ENCODE data around the gene MSMO1.

GRCh38 chr4:165330666-165331065 is 3.2 kb downstream of the MSMO1 start:
- TF ChIP-seq POLR2A (IDR thresholded peaks at IDR 0.05) (no peak), EP300 (IDR thresholded peaks at IDR 0.05) (no peak)
- TF ChIP-seq, protein P1, sequence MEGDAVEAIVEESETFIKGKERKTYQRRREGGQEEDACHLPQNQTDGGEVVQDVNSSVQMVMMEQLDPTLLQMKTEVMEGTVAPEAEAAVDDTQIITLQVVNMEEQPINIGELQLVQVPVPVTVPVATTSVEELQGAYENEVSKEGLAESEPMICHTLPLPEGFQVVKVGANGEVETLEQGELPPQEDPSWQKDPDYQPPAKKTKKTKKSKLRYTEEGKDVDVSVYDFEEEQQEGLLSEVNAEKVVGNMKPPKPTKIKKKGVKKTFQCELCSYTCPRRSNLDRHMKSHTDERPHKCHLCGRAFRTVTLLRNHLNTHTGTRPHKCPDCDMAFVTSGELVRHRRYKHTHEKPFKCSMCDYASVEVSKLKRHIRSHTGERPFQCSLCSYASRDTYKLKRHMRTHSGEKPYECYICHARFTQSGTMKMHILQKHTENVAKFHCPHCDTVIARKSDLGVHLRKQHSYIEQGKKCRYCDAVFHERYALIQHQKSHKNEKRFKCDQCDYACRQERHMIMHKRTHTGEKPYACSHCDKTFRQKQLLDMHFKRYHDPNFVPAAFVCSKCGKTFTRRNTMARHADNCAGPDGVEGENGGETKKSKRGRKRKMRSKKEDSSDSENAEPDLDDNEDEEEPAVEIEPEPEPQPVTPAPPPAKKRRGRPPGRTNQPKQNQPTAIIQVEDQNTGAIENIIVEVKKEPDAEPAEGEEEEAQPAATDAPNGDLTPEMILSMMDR (IDR thresholded peaks at IDR 0.05) = no peak

Measured in tibial nerve (tissue), 4 donors.